Smooth muscle cell (in vitro differentiated cells): ENCODE results near the gene GABRG2. TPM values are rescaled to one million over a fixed set of nuclear protein-coding genes. Genes with fewer than 3 reads are reported as not detected.

Source experiments
- DNase-seq: peaks from one replicate; lab custom pipeline; 2025; ENCODE audit not compliant: unreplicated experiment; lab: John Stamatoyannopoulos, UW
- H2AFZ ChIP-seq: fragments of 200-600 bp; sonication (generic); 2 replicates; pipeline ENCODE4 v1.6.0; 2016; ENCODE audit warnings: antibody characterized with exemption, low read depth, mild to moderate bottlenecking
- H3F3A ChIP-seq: fragments of 200-600 bp; sonication (generic); 2 replicates; pipeline ENCODE4 v1.6.0; 2017; ENCODE audit warnings: antibody characterized with exemption, low read depth
- H3K27ac ChIP-seq: fragments of 200-600 bp; sonication (generic); 2 replicates; pipeline ENCODE4 v1.5.1; 2016; ENCODE audit warnings: low read depth, mild to moderate bottlenecking
- H3K27me3 ChIP-seq: fragments of 200-600 bp; sonication (generic); 2 replicates; pipeline ENCODE4 v1.6.1; 2016; ENCODE audit warnings: low read depth, mild to moderate bottlenecking
- H3K36me3 ChIP-seq: fragments of 200-600 bp; sonication (generic); 2 replicates; pipeline ENCODE4 v1.5.1; 2016; ENCODE audit warnings: low read depth
- H3K4me1 ChIP-seq: fragments of 200-600 bp; sonication (generic); 2 replicates; pipeline ENCODE4 v1.5.1; 2016; ENCODE audit warnings: low read depth
- H3K4me2 ChIP-seq: fragments of 200-600 bp; sonication (generic); 2 replicates; pipeline ENCODE4 v1.6.0; 2016; ENCODE audit warnings: mild to moderate bottlenecking
- H3K4me3 ChIP-seq: fragments of 200-600 bp; sonication (generic); 2 replicates; pipeline ENCODE4 v1.5.1; 2016; ENCODE audit warnings: mild to moderate bottlenecking
- H3K79me2 ChIP-seq: fragments of 200-600 bp; sonication (generic); 2 replicates; pipeline ENCODE4 v1.6.0; 2016; ENCODE audit warnings: low read depth, mild to moderate bottlenecking
- H3K9ac ChIP-seq: fragments of 200-600 bp; sonication (generic); 2 replicates; pipeline ENCODE4 v1.6.0; 2016; ENCODE audit warnings: low read depth
- H3K9me3 ChIP-seq: fragments of 200-600 bp; sonication (generic); replicated peaks from 2 replicates; pipeline ENCODE4 v1.5.1; 2016; ENCODE audit warnings: low read depth
- H4K20me1 ChIP-seq: fragments of 200-600 bp; sonication (generic); 2 replicates; pipeline ENCODE4 v1.6.0; 2016; ENCODE audit warnings: low read depth
- CTCF ChIP-seq: fragments of 200-600 bp; sonication (generic); IDR thresholded peaks from 2 replicates; pipeline ENCODE4 v1.5.1; 2017; ENCODE audit warnings: borderline replicate concordance, mild to moderate bottlenecking, antibody characterized with exemption; ENCODE audit not compliant: insufficient read depth, poor library complexity, severe bottlenecking
- WGBS: methylation state at CpG from one replicate; pipeline ENCODE4 v1.1.7; 2016; ENCODE audit warnings: low lambda C conversion rate; 5-methylcytosine and 5-hydroxymethylcytosine counted together
- polyA plus RNA-seq: library from polyadenylated mRNA; unstranded; fragments of >200 nt; fragmentation: Nextera tagmentation; extraction: Ambion mirVana; gene quantifications from 2 replicates; pipeline ENCODE4 v1.2.1, GENCODE V29; 2016
- total RNA-seq: library from RNA; depleted of rRNA; stranded (reverse); fragments of >200 nt; gene quantifications from 2 replicates; pipeline ENCODE4 v1.2.3, GENCODE V29; 2014

GABRG2 gene
- total and polyA plus RNA-seq, 2 experiments from 2014 or later: not detected

GRCh38 chr5:162132348-162132747 lies 64.8 kb downstream of the GABRG2 start:
- no peaks in the 10 kb centered on the region for H3K27me3 ChIP-seq
- peaks cover 2% of the 10 kb centered on the region for H3K4me1 ChIP-seq
- no peak overlapping the region for H3K9ac ChIP-seq
- no peak for TF ChIP-seq CTCF
- H3K36me3 ChIP-seq: no peaks in the 10 kb centered on the region
- no peaks in the 10 kb centered on the region for H4K20me1 ChIP-seq
- no peak for DNase-seq
- H3K4me3 ChIP-seq: no peak overlapping the region
- H3K79me2 ChIP-seq: no peaks in the 10 kb centered on the region
- H3K9me3 ChIP-seq: no peaks in the 10 kb centered on the region
- H3K4me2 ChIP-seq: no peak overlapping the region
- H3K27ac ChIP-seq: no peak overlapping the region
- H3F3A ChIP-seq: no peaks in the 10 kb centered on the region
- H2AFZ ChIP-seq: no peak overlapping the region

GRCh38 chr5:162139190-162139589 lies 71.6 kb downstream of the GABRG2 start:
- Histone ChIP-seq H3F3A (no peaks in the 10 kb centered on the region), H3K4me1 (no peaks in the 10 kb centered on the region), H3K9ac (no peak overlapping the region), H3K9me3 (no peaks in the 10 kb centered on the region), H3K4me2 (no peak overlapping the region), H3K27ac (no peak overlapping the region), H2AFZ (no peak overlapping the region), H3K4me3 (no peak overlapping the region), H3K79me2 (no peaks in the 10 kb centered on the region), H3K27me3 (no peaks in the 10 kb centered on the region), H3K36me3 (no peaks in the 10 kb centered on the region), H4K20me1 (no peaks in the 10 kb centered on the region)
- DNase-seq: no peak
- 85% methylated on average over 3 of the region's 3 CpGs for WGBS
- no peak for TF ChIP-seq CTCF

- no peak for DNase-seq
- Histone ChIP-seq H3K9me3 (no peaks in the 10 kb centered on the region), H3K4me1 (no peaks in the 10 kb centered on the region), H3K27ac (no peak overlapping the region), H3K79me2 (no peaks in the 10 kb centered on the region), H4K20me1 (no peaks in the 10 kb centered on the region), H3F3A (no peaks in the 10 kb centered on the region), H3K36me3 (no peaks in the 10 kb centered on the region), H3K4me2 (no peak overlapping the region), H3K9ac (no peak overlapping the region), H3K27me3 (no peaks in the 10 kb centered on the region), H3K4me3 (no peak overlapping the region), H2AFZ (no peak overlapping the region)
- 87% methylated on average over 1 of the region's 1 CpG for WGBS
- TF ChIP-seq CTCF: no peak
These were observed 86.7 kb downstream of the GABRG2 start for GRCh38 chr5:162154242-162154641.

- Histone ChIP-seq H3K27ac (no peak overlapping the region), H4K20me1 (no peaks in the 10 kb centered on the region), H3K4me2 (no peak overlapping the region), H3K4me3 (no peak overlapping the region), H3K36me3 (no peaks in the 10 kb centered on the region), H3K4me1 (no peaks in the 10 kb centered on the region), H3K9ac (no peak overlapping the region), H3K27me3 (no peaks in the 10 kb centered on the region), H3K9me3 (no peaks in the 10 kb centered on the region), H3K79me2 (no peaks in the 10 kb centered on the region), H2AFZ (no peak overlapping the region), H3F3A (no peaks in the 10 kb centered on the region)
- WGBS: 45% methylated on average over 2 of the region's 2 CpGs
- no peak for DNase-seq
- TF ChIP-seq CTCF: no peak
These were observed 92.8 kb downstream of the GABRG2 start for GRCh38 chr5:162160401-162160800.
